IPS-NIHi7 (cell line): ENCODE results near the gene ATG16L1.

Experiments
- DNase-seq: peaks from one replicate; pipeline ENCODE4 v3.0.0; 2012; ENCODE audit warnings: mixed read lengths; ENCODE audit errors: extremely low spot score

Gene ATG16L1

GRCh38 chr2:233290051-233290845 is 38.8 kb downstream of the ATG16L1 start:
- DNase-seq = no peak

GRCh38 chr2:233295891-233296290 is 44.4 kb downstream of the ATG16L1 start:
- no peak for DNase-seq

GRCh38 chr2:233297076-233297475 is 45.6 kb downstream of the ATG16L1 start:
- DNase-seq = no peak

GRCh38 chr2:233300401-233300800 is 48.9 kb downstream of the ATG16L1 start:
- no peak for DNase-seq

GRCh38 chr2:233301248-233301647 is 49.8 kb downstream of the ATG16L1 start:
- no peak for DNase-seq

- no peak for DNase-seq
Observed at GRCh38 chr2:233301811-233302210, 50.3 kb downstream of the ATG16L1 start.

GRCh38 chr2:233303252-233303651 is 51.8 kb downstream of the ATG16L1 start:
- peak; percentile 77 for DNase-seq

- no peak for DNase-seq
Observed at GRCh38 chr2:233307565-233307964, 56.1 kb downstream of the ATG16L1 start, which contains the start of gene SAG. TSS of gene SAG (plus strand) at chr2:233307816. CDS start at chr2:233309190, 1,374 bp downstream.

- DNase-seq = no peak
Observed at GRCh38 chr2:233311241-233311926, 59.9 kb downstream of the ATG16L1 start.

GRCh38 chr2:233312874-233313273 is 61.4 kb downstream of the ATG16L1 start:
- no peak for DNase-seq

GRCh38 chr2:233314180-233314925 is 62.9 kb downstream of the ATG16L1 start:
- DNase-seq = no peak

GRCh38 chr2:233317196-233317943 is 65.9 kb downstream of the ATG16L1 start:
- DNase-seq = no peak

- no peak for DNase-seq
Observed at GRCh38 chr2:233319256-233319655, 67.8 kb downstream of the ATG16L1 start.

GRCh38 chr2:233320470-233320869 is 69.0 kb downstream of the ATG16L1 start:
- DNase-seq = no peak

GRCh38 chr2:233321166-233321565 is 69.7 kb downstream of the ATG16L1 start:
- no peak for DNase-seq

GRCh38 chr2:233323851-233324250 is 72.4 kb downstream of the ATG16L1 start:
- DNase-seq = peak; percentile 30

- no peak for DNase-seq
Observed at GRCh38 chr2:233325256-233325655, 73.8 kb downstream of the ATG16L1 start.

- no peak for DNase-seq
Observed at GRCh38 chr2:233325814-233326213, 74.3 kb downstream of the ATG16L1 start.

GRCh38 chr2:233326500-233326899 is 75.0 kb downstream of the ATG16L1 start:
- no peak for DNase-seq

- no peak for DNase-seq
Observed at GRCh38 chr2:233328922-233329321, 77.4 kb downstream of the ATG16L1 start.

GRCh38 chr2:233329489-233330135 is 78.1 kb downstream of the ATG16L1 start:
- DNase-seq = peak; percentile 49
